HepG2 (cell line): Measurements from ENCODE around the gene ECSIT. TPM values are rescaled to one million over a fixed set of nuclear protein-coding genes. Genes with fewer than 3 reads are reported as not detected.

Source experiments
- AHR ChIP-seq: IDR thresholded peaks from 2 replicates; pipeline ENCODE4 v1.6.1; 2018; ENCODE audit warnings: missing genetic modification reagents, missing compliant biosample characterization
- ATRX ChIP-seq: sonication (generic); formaldehyde crosslinking; IDR thresholded peaks from 2 replicates; pipeline ENCODE4 v1.4.0; 2020; ENCODE audit warnings: missing genetic modification reagents, borderline replicate concordance
- CBX1 ChIP-seq: IDR thresholded peaks from one replicate; pipeline ENCODE4 v1.6.1; 2016; ENCODE audit warnings: antibody characterized with exemption, low read depth
- CREM ChIP-seq, 2 experiments: sonication (generic) in 1 of 2; formaldehyde crosslinking in 1 of 2; IDR thresholded peaks; 2 replicates each; pipeline versions ENCODE4 v1.4.0 to v1.6.1; 2016 to 2020; ENCODE audit warnings: antibody characterized with exemption in 1 of 2, mild to moderate bottlenecking in 1 of 2, missing genetic modification reagents in 1 of 2
- FOXJ3 ChIP-seq: sonication (generic); formaldehyde crosslinking; IDR thresholded peaks from 2 replicates; pipeline ENCODE4 v1.4.0; 2020; ENCODE audit warnings: missing genetic modification reagents, mild to moderate bottlenecking, borderline replicate concordance
- KDM5A ChIP-seq: fragments of 200-600 bp; sonication (generic); IDR thresholded peaks from 2 replicates; pipeline ENCODE4 v1.7.0; 2018; ENCODE audit warnings: antibody characterized with exemption, mild to moderate bottlenecking, low read length, borderline replicate concordance
- KLF13 ChIP-seq: sonication (generic); formaldehyde crosslinking; IDR thresholded peaks from 2 replicates; pipeline ENCODE4 v1.4.0; 2020; ENCODE audit warnings: mild to moderate bottlenecking, missing genetic modification reagents
- KMT2B ChIP-seq: IDR thresholded peaks from 2 replicates; pipeline ENCODE4 v1.6.1; 2016; ENCODE audit warnings: missing genetic modification reagents, missing compliant biosample characterization
- MIER3 ChIP-seq: IDR thresholded peaks from 2 replicates; pipeline ENCODE4 v1.6.1; 2016; ENCODE audit warnings: missing compliant biosample characterization, borderline replicate concordance
- PAWR ChIP-seq: sonication (generic); formaldehyde crosslinking; IDR thresholded peaks from 2 replicates; pipeline ENCODE4 v1.4.0; 2020; ENCODE audit warnings: missing genetic modification reagents, mild to moderate bottlenecking, borderline replicate concordance
- POGZ ChIP-seq: sonication (generic); formaldehyde crosslinking; IDR thresholded peaks from 2 replicates; pipeline ENCODE4 v1.4.0; 2020; ENCODE audit warnings: mild to moderate bottlenecking, missing genetic modification reagents
- RBFOX2 ChIP-seq: fragments of 200-400 bp; formaldehyde crosslinking; IDR thresholded peaks from 2 replicates; pipeline ENCODE4 v1.6.1; 2017; ENCODE audit warnings: low read depth, mild to moderate bottlenecking, low read length
- SMARCC2 ChIP-seq: fragments of 450-650 bp; IDR thresholded peaks from 2 replicates; pipeline ENCODE4 v1.6.1; 2017; ENCODE audit warnings: antibody characterized with exemption, mild to moderate bottlenecking
- ZFP1 ChIP-seq: IDR thresholded peaks from 2 replicates; pipeline ENCODE4 v1.6.1; 2016
- ZFP90 ChIP-seq: sonication (generic); formaldehyde crosslinking; IDR thresholded peaks from 2 replicates; pipeline ENCODE4 v1.8.0; 2022; ENCODE audit warnings: missing genetic modification reagents, mild to moderate bottlenecking, inconsistent platforms, borderline replicate concordance
- ZNF230 ChIP-seq: sonication (generic); formaldehyde crosslinking; IDR thresholded peaks from 2 replicates; pipeline ENCODE4 v1.4.0; 2020; ENCODE audit warnings: mild to moderate bottlenecking, missing genetic modification reagents
- ZNF33A ChIP-seq: sonication (generic); formaldehyde crosslinking; IDR thresholded peaks from 2 replicates; pipeline ENCODE4 v1.5.1; 2020; ENCODE audit warnings: missing genetic modification reagents, mild to moderate bottlenecking, moderate library complexity, borderline replicate concordance
- ZNF577 ChIP-seq: sonication (generic); formaldehyde crosslinking; IDR thresholded peaks from 2 replicates; pipeline ENCODE4 v1.4.0; 2020; ENCODE audit warnings: mild to moderate bottlenecking, low read depth, missing genetic modification reagents, borderline replicate concordance
- polyA plus RNA-seq, 8 experiments: library from polyadenylated mRNA; depleted of rRNA in 3 of 8; stranded (reverse) in 7 of 8; unstranded in 1 of 8; fragments of >200 nt; fragmentation: Illumina TruSeq in 4 of 8; extraction: Trizol in 4 of 8; gene quantifications; 2 replicates each; pipeline versions ENCODE4 v1.2.1 to v1.2.3, GENCODE V29; 2011 to 2016; ENCODE audit warnings: low read depth in 4 of 8, missing spikeins in 1 of 8, mixed read lengths in 1 of 8; ENCODE audit not compliant: insufficient read depth in 1 of 8
- total RNA-seq, 5 experiments: library from RNA; depleted of rRNA; stranded (reverse); fragments of >200 nt; fragmentation: Illumina TruSeq; extraction: Trizol; gene quantifications; 2 replicates each; pipeline ENCODE4 v1.2.3, GENCODE V29; 2016; ENCODE audit warnings: low read depth in 1 of 5
- TF ChIP-seq, protein P1 (sequence below): IDR thresholded peaks from 2 replicates; pipeline ENCODE4 v1.6.1; 2012; ENCODE audit warnings: low read depth, low read length, improper control_type of control experiment
- TF ChIP-seq, protein P2 (sequence below): sonication (generic); IDR thresholded peaks from 2 replicates; pipeline ENCODE4 v1.6.1; 2016; ENCODE audit warnings: low read depth, borderline replicate concordance
- TF ChIP-seq, protein P3 (sequence below): sonication (generic); formaldehyde crosslinking; IDR thresholded peaks from 2 replicates; pipeline ENCODE4 v1.5.0; 2020; ENCODE audit warnings: missing genetic modification reagents
- TF ChIP-seq, protein P4 (sequence below): sonication (generic); formaldehyde crosslinking; IDR thresholded peaks from 2 replicates; pipeline ENCODE4 v1.4.0; 2020; ENCODE audit warnings: missing genetic modification reagents
- TF ChIP-seq, protein P5 (sequence below): sonication (generic); formaldehyde crosslinking; IDR thresholded peaks from 2 replicates; pipeline ENCODE4 v1.9.0; 2022; ENCODE audit warnings: missing genetic modification reagents, mild to moderate bottlenecking, borderline replicate concordance

The ECSIT gene
- total and polyA plus RNA-seq, 2 of the 13 experiments (the other 11 are each of a cell fraction or from before 2014, with no cell fraction given) = 36.4 to 62.3 TPM

DNA sequence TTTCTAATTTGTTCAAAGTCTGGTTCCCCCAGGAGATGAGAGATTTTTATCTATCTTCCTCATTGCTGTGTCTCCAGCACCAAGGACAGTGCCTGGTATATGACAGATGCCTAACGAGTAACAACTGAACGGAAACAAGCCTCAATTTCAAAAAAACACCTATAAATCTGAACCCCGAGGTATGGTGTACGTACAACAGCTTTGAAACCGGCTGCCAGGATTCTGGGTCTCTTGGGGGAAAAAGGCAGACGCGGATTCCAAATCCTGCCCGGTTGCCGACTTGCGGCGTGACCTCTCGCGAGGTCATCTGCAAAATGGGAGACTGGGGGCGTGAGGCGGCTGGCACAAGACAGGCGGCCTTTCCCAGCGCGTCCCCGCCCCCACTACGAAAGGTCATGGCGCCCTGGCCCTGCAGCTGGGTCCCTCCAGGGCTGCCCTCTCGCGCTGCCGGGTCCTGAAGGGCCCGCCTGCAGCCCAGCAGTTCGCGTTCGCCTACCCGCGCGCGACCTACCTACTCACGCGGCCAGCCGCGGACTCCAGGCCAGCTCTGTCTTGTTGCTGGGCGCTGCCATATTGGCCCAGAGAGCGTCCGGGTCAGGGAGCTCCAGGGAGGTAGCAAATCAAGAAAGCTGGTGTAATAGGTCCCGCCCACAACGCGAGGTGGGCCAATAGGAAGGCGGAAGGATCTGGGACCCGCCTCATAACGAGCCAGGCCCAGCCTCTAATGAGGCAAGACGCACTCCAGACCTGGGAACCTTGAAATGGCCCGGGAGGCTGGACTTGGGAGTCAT is at the start of gene ECSIT (continued):
- TF ChIP-seq, protein P1, sequence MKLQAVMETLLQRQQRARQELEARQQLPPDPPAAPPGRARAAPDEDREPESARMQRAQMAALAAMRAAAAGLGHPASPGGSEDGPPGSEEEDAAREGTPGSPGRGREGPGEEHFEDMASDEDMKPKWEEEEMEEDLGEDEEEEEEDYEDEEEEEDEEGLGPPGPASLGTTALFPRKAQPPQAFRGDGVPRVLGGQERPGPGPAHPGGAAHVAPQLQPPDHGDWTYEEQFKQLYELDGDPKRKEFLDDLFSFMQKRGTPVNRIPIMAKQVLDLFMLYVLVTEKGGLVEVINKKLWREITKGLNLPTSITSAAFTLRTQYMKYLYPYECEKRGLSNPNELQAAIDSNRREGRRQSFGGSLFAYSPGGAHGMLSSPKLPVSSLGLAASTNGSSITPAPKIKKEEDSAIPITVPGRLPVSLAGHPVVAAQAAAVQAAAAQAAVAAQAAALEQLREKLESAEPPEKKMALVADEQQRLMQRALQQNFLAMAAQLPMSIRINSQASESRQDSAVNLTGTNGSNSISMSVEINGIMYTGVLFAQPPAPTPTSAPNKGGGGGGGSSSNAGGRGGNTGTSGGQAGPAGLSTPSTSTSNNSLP = peak; percentile 34; the same call in 1 of the 2 replicates
- TF ChIP-seq KDM5A = peak; percentile 85
- peak; percentile 81 for TF ChIP-seq POGZ (CRISPR knock-in tag)
- peak; percentile 79 for TF ChIP-seq CBX1
- peak; percentile 60 for TF ChIP-seq CREM (IDR thresholded peaks at IDR 0.05)
- no peak for TF ChIP-seq CREM (CRISPR knock-in tag; IDR thresholded peaks at IDR 0.05)
- TF ChIP-seq, protein P2, sequence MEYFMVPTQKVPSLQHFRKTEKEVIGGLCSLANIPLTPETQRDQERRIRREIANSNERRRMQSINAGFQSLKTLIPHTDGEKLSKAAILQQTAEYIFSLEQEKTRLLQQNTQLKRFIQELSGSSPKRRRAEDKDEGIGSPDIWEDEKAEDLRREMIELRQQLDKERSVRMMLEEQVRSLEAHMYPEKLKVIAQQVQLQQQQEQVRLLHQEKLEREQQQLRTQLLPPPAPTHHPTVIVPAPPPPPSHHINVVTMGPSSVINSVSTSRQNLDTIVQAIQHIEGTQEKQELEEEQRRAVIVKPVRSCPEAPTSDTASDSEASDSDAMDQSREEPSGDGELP = peak; percentile 47; the same call in 1 of the 2 replicates
- no peak for TF ChIP-seq AHR
- TF ChIP-seq ATRX (CRISPR knock-in tag) = no peak
- TF ChIP-seq MIER3 (CRISPR knock-in tag) = 0 out of 2 replicates have a peak, but pooled peaks have one; percentile 32
- TF ChIP-seq FOXJ3 (CRISPR knock-in tag) = peak; percentile 39; the same call in 1 of the 2 replicates
- TF ChIP-seq, protein P3, sequence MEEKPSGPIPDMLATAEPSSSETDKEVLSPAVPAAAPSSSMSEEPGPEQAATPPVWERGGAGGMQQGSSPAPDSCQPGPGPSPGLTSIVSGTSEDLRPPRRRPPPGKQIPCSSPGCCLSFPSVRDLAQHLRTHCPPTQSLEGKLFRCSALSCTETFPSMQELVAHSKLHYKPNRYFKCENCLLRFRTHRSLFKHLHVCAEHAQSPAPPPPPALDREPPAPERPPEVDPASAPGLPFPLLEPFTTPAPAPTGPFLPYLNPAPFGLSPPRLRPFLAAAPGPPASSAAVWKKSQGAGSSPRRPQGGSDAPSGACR (CRISPR knock-in tag) = peak; percentile 72; the same call in 1 of the 2 replicates
- no peak; the same call in 1 of the 2 replicates for TF ChIP-seq ZNF33A (CRISPR knock-in tag)
- TF ChIP-seq KLF13 = peak; percentile 81; the same call in 1 of the 2 replicates
- peak; percentile 16; the same call in 1 of the 2 replicates for TF ChIP-seq ZFP90 (CRISPR knock-in tag)
- TF ChIP-seq ZNF577 (CRISPR knock-in tag) = no peak
- no peak for TF ChIP-seq ZFP1
- TF ChIP-seq RBFOX2 = peak; percentile 95
- TF ChIP-seq PAWR (CRISPR knock-in tag) = no peak
- peak; percentile 85 for TF ChIP-seq KMT2B
- TF ChIP-seq SMARCC2 = no peak
- TF ChIP-seq ZNF230 (CRISPR knock-in tag) = peak; percentile 53; the same call in 1 of the 2 replicates
- TF ChIP-seq, protein P4, sequence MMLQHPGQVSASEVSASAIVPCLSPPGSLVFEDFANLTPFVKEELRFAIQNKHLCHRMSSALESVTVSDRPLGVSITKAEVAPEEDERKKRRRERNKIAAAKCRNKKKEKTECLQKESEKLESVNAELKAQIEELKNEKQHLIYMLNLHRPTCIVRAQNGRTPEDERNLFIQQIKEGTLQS = peak; percentile 69
- TF ChIP-seq, protein P5, sequence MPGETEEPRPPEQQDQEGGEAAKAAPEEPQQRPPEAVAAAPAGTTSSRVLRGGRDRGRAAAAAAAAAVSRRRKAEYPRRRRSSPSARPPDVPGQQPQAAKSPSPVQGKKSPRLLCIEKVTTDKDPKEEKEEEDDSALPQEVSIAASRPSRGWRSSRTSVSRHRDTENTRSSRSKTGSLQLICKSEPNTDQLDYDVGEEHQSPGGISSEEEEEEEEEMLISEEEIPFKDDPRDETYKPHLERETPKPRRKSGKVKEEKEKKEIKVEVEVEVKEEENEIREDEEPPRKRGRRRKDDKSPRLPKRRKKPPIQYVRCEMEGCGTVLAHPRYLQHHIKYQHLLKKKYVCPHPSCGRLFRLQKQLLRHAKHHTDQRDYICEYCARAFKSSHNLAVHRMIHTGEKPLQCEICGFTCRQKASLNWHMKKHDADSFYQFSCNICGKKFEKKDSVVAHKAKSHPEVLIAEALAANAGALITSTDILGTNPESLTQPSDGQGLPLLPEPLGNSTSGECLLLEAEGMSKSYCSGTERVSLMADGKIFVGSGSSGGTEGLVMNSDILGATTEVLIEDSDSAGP (CRISPR knock-in tag) = peak; percentile 84; the same call in 1 of the 2 replicates
